ENCODE results near the gene SF3A1.

GRCh38 chr22:30309951-30310741 is 46.5 kb downstream of the SF3A1 start:
- TF ChIP-seq CTCF (IDR thresholded peaks at IDR 0.05) (no peak), POLR2A (IDR thresholded peaks at IDR 0.05) (no peak)

All from vagina (tissue), 2 donors.